Choroid plexus epithelial cell (primary cell): ENCODE results near the gene SPDYC.
A peak's percentile ranks its signal among the peaks of the same experiment; 100 is the strongest.
"Not testable (repeated sequence)": the region's sequence is repeated elsewhere in the genome, so short reads cannot be mapped to it uniquely, and the experiment has no call there.

Source experiments
- DNase-seq: peaks from one replicate; pipeline ENCODE4 v3.0.0-alpha.2; 2010; ENCODE audit warnings: low read depth
- H3K4me3 ChIP-seq: 2 replicates; pipeline ENCODE4 v1.5.1; 2011; ENCODE audit warnings: low read depth, mild to moderate bottlenecking, control low read depth, low read length, moderate library complexity
- CTCF ChIP-seq: conservative IDR thresholded peaks from 2 replicates; pipeline ENCODE4 v1.5.1; 2011; ENCODE audit warnings: low read depth, mild to moderate bottlenecking, control low read depth, inconsistent platforms, low read length, moderate library complexity

SPDYC gene

GRCh38 chr11:65163684-65164083 is 6.3 kb upstream of the SPDYC start:
- no peak for DNase-seq
- no peak overlapping the region for H3K4me3 ChIP-seq
- no peak for TF ChIP-seq CTCF

GRCh38 chr11:65165410-65166317 is 4.4 kb upstream of the SPDYC start:
- peak overlapping the region; percentile 43 for H3K4me3 ChIP-seq
- TF ChIP-seq CTCF, result no peak

GRCh38 chr11:65166893-65167292 is 3.1 kb upstream of the SPDYC start:
- no peak overlapping the region for H3K4me3 ChIP-seq
- no peak for TF ChIP-seq CTCF
- no peak for DNase-seq

More at GRCh38 chr11:65165410-65166317, 4.4 kb upstream of the SPDYC start:
- peak; percentile 31 for DNase-seq

- no peak for DNase-seq
- TF ChIP-seq CTCF, result no peak
- H3K4me3 ChIP-seq, result no peak overlapping the region
Observed at GRCh38 chr11:65167656-65168055, 2.4 kb upstream of the SPDYC start.

GRCh38 chr11:65169164-65169641 is 830 bp upstream of the SPDYC start:
- no peak for TF ChIP-seq CTCF
- H3K4me3 ChIP-seq, result no peak overlapping the region
- DNase-seq, result peak; percentile 73

GRCh38 chr11:65172600-65172999 is 2.6 kb downstream of the SPDYC start:
- DNase-seq, result no peak
- H3K4me3 ChIP-seq, result no peak overlapping the region
- no peak for TF ChIP-seq CTCF

GRCh38 chr11:65174571-65175010 is 4.6 kb downstream of the SPDYC start:
- not testable (repeated sequence) for H3K4me3 ChIP-seq, DNase-seq
